ENCODE results near the gene NOL4L.
A peak's percentile ranks its signal among the peaks of the same experiment; 100 is the strongest.

Gene NOL4L

GRCh38 chr20:32538526-32538939 lies 46.6 kb downstream of the NOL4L start:
- no peak for DNase-seq

- DNase-seq, result no peak
Observed at GRCh38 chr20:32537657-32538525, 47.2 kb downstream of the NOL4L start.

GRCh38 chr20:32536851-32537656 lies 48.1 kb downstream of the NOL4L start:
- DNase-seq, result peak in 2 of 4 experiments; percentile 62 to 64

- DNase-seq, result peak; percentile 24 to 83 (median 61)
Observed at GRCh38 chr20:32535953-32536823, 48.9 kb downstream of the NOL4L start.

GRCh38 chr20:32535316-32535952 lies 49.7 kb downstream of the NOL4L start:
- no peak for DNase-seq

DNA sequence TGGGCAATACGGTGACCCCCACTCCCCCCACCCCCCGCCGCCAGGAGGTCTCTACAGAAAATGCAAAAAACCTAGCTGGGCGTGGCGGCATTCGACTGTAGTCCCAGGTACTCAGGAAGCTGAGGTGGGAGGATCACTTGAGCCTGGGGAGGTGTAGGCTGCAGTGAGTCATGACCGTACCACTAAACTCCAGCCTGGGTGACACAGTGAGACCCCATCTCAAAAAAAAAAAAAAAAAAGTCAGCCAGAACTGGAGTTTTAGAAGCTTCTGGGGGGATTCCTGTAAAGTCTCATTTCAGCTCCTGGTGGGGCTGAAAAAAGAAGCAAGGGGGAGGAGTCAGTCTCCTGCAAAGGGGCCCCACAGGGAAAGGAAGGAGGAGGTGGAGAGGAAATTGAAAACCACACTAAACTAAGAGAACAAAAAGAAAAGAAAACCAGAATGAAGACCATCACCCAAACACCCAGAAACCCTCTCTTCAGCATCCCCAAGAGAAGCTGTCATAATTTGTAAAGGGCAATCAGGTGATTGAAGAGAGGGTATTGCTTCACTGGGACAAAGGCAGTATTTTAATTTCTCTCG lies 50.4 kb downstream of the NOL4L start:
- DNase-seq, result peak in 2 of 4 experiments; percentile 16 to 26

GRCh38 chr20:32533732-32534131 lies 51.4 kb downstream of the NOL4L start:
- no peak for DNase-seq

GRCh38 chr20:32532246-32532645 lies 52.9 kb downstream of the NOL4L start:
- DNase-seq, result no peak

GRCh38 chr20:32528905-32529670 lies 56.0 kb downstream of the NOL4L start:
- no peak for DNase-seq

GRCh38 chr20:32528171-32528891 lies 56.8 kb downstream of the NOL4L start:
- no peak for DNase-seq

DNA sequence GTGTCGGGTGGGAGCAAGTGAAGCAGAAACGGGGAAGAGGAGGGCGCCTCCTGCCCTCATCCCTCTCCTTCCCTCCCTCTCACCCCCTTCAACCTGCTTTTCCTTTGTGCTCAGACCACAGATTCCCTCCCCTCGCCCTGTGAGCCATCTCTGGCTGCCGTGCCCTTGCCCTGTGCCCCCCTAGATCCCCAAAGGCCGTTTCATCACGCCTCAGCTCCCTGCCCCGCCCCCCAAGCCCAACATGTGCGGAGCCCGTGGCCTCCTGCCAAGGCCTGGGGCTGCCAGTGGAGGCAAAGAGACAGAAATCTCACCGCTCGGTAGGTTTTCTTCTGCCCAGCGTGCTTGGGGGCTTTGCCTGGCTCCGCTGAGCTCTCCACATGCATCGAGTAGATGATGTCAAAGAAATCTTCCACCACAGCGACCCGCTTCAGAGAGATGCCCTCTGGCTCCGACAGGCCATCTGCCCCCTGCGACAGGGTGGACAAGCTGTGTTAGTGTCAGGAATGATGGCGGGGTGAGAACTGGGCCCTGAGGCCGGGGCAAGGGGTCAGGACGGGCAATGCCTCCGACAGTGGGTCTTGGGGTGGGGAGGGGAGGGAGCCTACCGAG lies 57.6 kb downstream of the NOL4L start:
- no peak for DNase-seq

DNA sequence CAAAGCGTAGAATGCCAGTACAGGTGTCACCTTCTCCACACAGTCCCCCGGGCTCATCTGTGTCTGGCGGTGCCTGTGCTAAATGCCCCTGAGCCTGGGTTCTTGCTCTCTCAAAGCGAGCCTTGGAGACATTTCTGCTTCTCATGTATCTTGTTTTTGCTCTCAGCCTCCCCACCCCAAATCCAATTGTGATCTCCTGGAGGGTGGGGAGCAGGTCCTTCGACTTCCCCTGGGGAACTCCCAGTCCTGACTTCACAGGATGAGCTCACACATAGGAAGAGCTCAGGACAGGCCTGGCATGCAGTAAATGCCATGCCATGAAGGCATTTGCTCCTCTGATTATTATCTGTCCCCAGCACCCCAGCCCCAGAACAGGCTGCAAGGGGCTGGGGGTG lies 58.1 kb downstream of the NOL4L start:
- no peak for DNase-seq

DNA sequence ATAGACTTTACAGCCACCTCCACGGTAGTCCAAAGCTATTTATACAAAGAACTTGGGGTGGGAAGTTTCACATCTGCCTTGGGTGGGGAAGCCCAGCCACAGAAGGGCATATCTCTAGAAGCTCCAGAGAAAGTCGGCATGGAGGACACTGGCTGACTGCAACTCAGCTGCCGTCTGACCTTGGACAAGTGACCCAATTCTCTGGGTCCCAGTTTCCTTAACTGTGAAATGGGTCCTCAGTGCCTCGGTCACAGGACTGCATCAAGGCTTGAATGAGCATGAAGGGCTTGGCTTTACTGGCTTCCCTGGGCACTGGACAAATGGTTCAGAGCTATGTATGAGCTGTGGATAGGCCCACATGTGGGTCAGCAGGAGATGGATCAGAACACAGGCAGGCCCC lies 58.6 kb downstream of the NOL4L start:
- no peak for DNase-seq

- no peak for DNase-seq
Observed at GRCh38 chr20:32526125-32526524, 59.0 kb downstream of the NOL4L start.

DNA sequence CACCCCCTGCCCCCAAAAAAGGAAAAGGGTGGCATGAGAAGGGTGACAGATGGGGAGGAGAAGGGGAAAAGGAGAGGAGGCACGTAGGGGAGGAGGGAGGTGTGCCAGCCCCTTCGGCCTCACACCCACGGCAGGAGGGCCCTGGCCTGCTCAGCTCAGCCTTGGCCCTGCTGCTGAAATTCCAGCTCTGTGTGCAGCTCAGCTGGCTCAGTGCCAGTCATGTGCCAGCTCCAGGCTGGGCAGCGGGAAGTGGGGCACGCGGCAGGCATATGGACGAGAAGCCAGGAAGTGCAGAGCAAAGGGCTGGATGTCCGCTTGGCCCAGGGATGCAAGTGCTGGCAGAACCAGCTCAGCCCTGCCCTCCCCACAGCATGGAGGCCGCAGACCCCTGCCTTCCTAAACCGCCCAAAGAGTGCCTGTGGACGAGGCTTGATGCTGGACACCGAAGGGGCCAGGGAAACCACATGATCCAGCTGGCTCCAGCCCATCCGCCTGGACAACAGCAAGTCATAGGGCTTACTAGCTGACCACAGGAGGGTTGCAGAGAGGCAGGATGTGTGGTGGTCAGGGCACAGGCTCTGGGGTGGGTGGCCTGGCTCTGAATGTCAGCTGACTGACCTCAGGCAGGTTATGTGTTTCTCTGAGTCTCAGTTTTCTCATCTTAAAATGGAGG lies 60.2 kb downstream of the NOL4L start:
- DNase-seq, result no peak

- DNase-seq, result no peak
Observed at GRCh38 chr20:32523613-32524213, 61.4 kb downstream of the NOL4L start.

GRCh38 chr20:32522776-32523612 lies 62.1 kb downstream of the NOL4L start:
- DNase-seq, result no peak

GRCh38 chr20:32522526-32522775 lies 62.7 kb downstream of the NOL4L start:
- DNase-seq, result no peak
